HCT116 (cell line): ENCODE results near the gene TRPM4. TPM values are rescaled to one million over a fixed set of nuclear protein-coding genes. Genes with fewer than 3 reads are reported as not detected.

Source experiments
- ATAC-seq: fragments of 200-7000 bp; cut with Tn5 transposase; 2 replicates; pipeline ENCODE4 v1.9.1; 2020; ENCODE audit warnings: mild to moderate bottlenecking, moderate library complexity
- BruUV-seq: library from RNA; stranded (reverse); fragments of 400-500 nt; replicated peaks from 2 replicates; lab custom pipeline; 2021; lab: Mats Ljungman, UMichigan
- CTCF ChIA-PET: fragments of 300-600 bp; sonication (Branson Sonifier 250); formaldehyde crosslinking; loops from one replicate; lab custom pipeline; 2021; ENCODE audit warnings: antibody characterized with exemption; lab: Charles Lee
- POLR2A ChIA-PET: fragments of 300-600, 350-600 bp; sonication (Branson Sonifier 250); formaldehyde crosslinking; loops from one replicate; lab custom pipeline; 2021; ENCODE audit warnings: antibody characterized with exemption; lab: Charles Lee
- RAD21 ChIA-PET, 2 experiments: fragments of 300-600 bp; sonication (Branson Sonifier 250); formaldehyde crosslinking; loops; one replicate each; lab custom pipeline; 2023; ENCODE audit warnings: low total read pairs in 2 of 2; ENCODE audit not compliant: uncharacterized antibody in 2 of 2, unreplicated experiment in 2 of 2, low non-redundant PET in 1 of 2; lab: Charles Lee
- DNase-seq: peaks from one replicate; pipeline ENCODE4 v3.0.0-alpha.2; 2010; ENCODE audit warnings: low read depth, low spot score
- H2AFZ ChIP-seq: fragments of 200-600 bp; shearing (Covaris generic), sonication (generic); 2 replicates; pipeline ENCODE4 v1.6.1; 2017; ENCODE audit warnings: low read depth, mixed run types, mixed read lengths, antibody characterized with exemption, low read length; ENCODE audit not compliant: poor library complexity, severe bottlenecking
- H3K27ac ChIP-seq: 2 replicates; pipeline ENCODE4 v1.5.1; 2012; ENCODE audit warnings: low read depth, low read length
- H3K27me3 ChIP-seq: fragments of 200-600 bp; sonication (generic); 2 replicates; pipeline ENCODE4 v1.6.1; 2016; ENCODE audit warnings: mixed run types, low read length, mixed read lengths; ENCODE audit not compliant: insufficient read depth
- H3K36me3 ChIP-seq, 2 experiments: fragments of 200-500 bp in 1 of 2; fragments of 200-600 bp in 1 of 2; sonication (Bioruptor generic) in 1 of 2; sonication (generic) in 1 of 2; 2 replicates each; pipeline versions ENCODE4 v1.5.1 to v1.6.1; 2014 to 2016; ENCODE audit warnings: low read length in 2 of 2, inconsistent platforms in 1 of 2, mixed read lengths in 1 of 2, mixed run types in 1 of 2; ENCODE audit not compliant: insufficient read depth in 2 of 2, control insufficient read depth in 1 of 2
- H3K4me1 ChIP-seq, 2 experiments: fragments of 200-600 bp in 1 of 2; sonication (generic) in 1 of 2; 2 replicates each; pipeline versions ENCODE4 v1.5.1 to v1.6.1; 2012 to 2017; ENCODE audit warnings: low read length in 2 of 2, inconsistent platforms in 1 of 2, mild to moderate bottlenecking in 1 of 2, mixed read lengths in 1 of 2, mixed run types in 1 of 2, moderate library complexity in 1 of 2; ENCODE audit not compliant: insufficient read depth in 2 of 2, control insufficient read depth in 1 of 2
- H3K4me2 ChIP-seq: fragments of 200-600 bp; sonication (generic); 2 replicates; pipeline ENCODE4 v1.6.1; 2017; ENCODE audit warnings: mixed run types, low read length, mixed read lengths
- H3K4me3 ChIP-seq, 2 experiments: fragments of 200-600 bp in 1 of 2; sonication (generic) in 1 of 2; replicated peaks in 1 of 2; 2 replicates each; pipeline ENCODE4 v1.5.1; 2011 to 2016; ENCODE audit warnings: low read length in 2 of 2, control low read depth in 1 of 2, low read depth in 1 of 2, mild to moderate bottlenecking in 1 of 2, mixed read lengths in 1 of 2, mixed run types in 1 of 2
- H3K79me2 ChIP-seq: fragments of 200-600 bp; sonication (generic); 2 replicates; pipeline ENCODE4 v1.6.1; 2017; ENCODE audit warnings: mild to moderate bottlenecking, mixed run types, low read length, moderate library complexity, mixed read lengths; ENCODE audit not compliant: insufficient read depth
- H3K9ac ChIP-seq: fragments of 200-600 bp; sonication (generic); 2 replicates; pipeline ENCODE4 v1.6.1; 2016; ENCODE audit warnings: low read length, mixed read lengths
- H3K9me2 ChIP-seq: fragments of 200-600 bp; sonication (generic), shearing (Covaris generic); 2 replicates; pipeline ENCODE4 v1.6.1; 2017; ENCODE audit warnings: mixed run types, mild to moderate bottlenecking, moderate library complexity; ENCODE audit not compliant: insufficient read depth
- H3K9me3 ChIP-seq, 2 experiments: fragments of 200-500 bp in 1 of 2; fragments of 200-600 bp in 1 of 2; sonication (Bioruptor generic) in 1 of 2; sonication (generic) in 1 of 2; 2 replicates each; pipeline ENCODE4 v1.6.1; 2014 to 2017; ENCODE audit warnings: low read length in 2 of 2, mixed read lengths in 2 of 2, inconsistent platforms in 1 of 2, low read depth in 1 of 2, mild to moderate bottlenecking in 1 of 2, mixed run types in 1 of 2, moderate library complexity in 1 of 2; ENCODE audit not compliant: control insufficient read depth in 1 of 2, insufficient read depth in 1 of 2
- H4K20me1 ChIP-seq: fragments of 200-600 bp; sonication (generic), shearing (Covaris generic); 2 replicates; pipeline ENCODE4 v1.6.1; 2017; ENCODE audit warnings: mixed run types, mild to moderate bottlenecking, moderate library complexity; ENCODE audit not compliant: insufficient read depth
- CEBPB ChIP-seq: IDR thresholded peaks from 2 replicates; pipeline ENCODE4 v1.6.1; 2012; ENCODE audit warnings: low read depth
- EGR1 ChIP-seq: IDR thresholded peaks from 2 replicates; pipeline ENCODE4 v1.6.1; 2012; ENCODE audit warnings: low read depth
- ELF1 ChIP-seq: IDR thresholded peaks from 2 replicates; pipeline ENCODE4 v1.6.1; 2012; ENCODE audit warnings: low read depth, borderline replicate concordance
- EZH2 ChIP-seq: fragments of 200-600 bp; sonication (generic); IDR thresholded peaks from 2 replicates; pipeline ENCODE4 v1.6.1; 2017; ENCODE audit warnings: antibody characterized with exemption, mixed run types
- EZH2phosphoT487 ChIP-seq: fragments of 200-600 bp; IDR thresholded peaks from 2 replicates; pipeline ENCODE4 v1.6.1; 2018; ENCODE audit warnings: antibody characterized with exemption, borderline replicate concordance
- JUND ChIP-seq: IDR thresholded peaks from 2 replicates; pipeline ENCODE4 v1.6.1; 2012
- SIN3A ChIP-seq: IDR thresholded peaks from 2 replicates; pipeline ENCODE4 v1.6.1; 2012; ENCODE audit warnings: low read depth
- SP1 ChIP-seq: IDR thresholded peaks from 2 replicates; pipeline ENCODE4 v1.6.1; 2012; ENCODE audit warnings: low read depth
- TCF7L2 ChIP-seq: IDR thresholded peaks from 2 replicates; pipeline ENCODE4 v1.7.0; 2011; ENCODE audit warnings: borderline replicate concordance, inconsistent platforms; ENCODE audit not compliant: insufficient read depth, insufficient read length; ENCODE audit errors: extremely low read depth
- YY1 ChIP-seq: IDR thresholded peaks from 2 replicates; pipeline ENCODE4 v1.6.1; 2011; ENCODE audit warnings: low read length, low read depth, moderate library complexity, mild to moderate bottlenecking; ENCODE audit not compliant: insufficient replicate concordance; ENCODE audit errors: extremely low read depth
- ZFX ChIP-seq: fragments of 450-650 bp; IDR thresholded peaks from 2 replicates; pipeline ENCODE4 v1.6.1; 2017
- intact Hi-C: fragments of 100-400 bp; cut with micrococcal nuclease; formaldehyde crosslinking; loops from 2 replicates; pipeline ENCODE4 v1.10.0; 2022
- total RNA-seq: library from RNA; stranded (reverse); gene quantifications from one replicate; pipeline ENCODE4 v1.2.1, GENCODE V29; 2021; ENCODE audit not compliant: unreplicated experiment
- TF ChIP-seq, protein P1 (sequence below): IDR thresholded peaks from 2 replicates; pipeline ENCODE4 v1.6.1; 2011; ENCODE audit warnings: mild to moderate bottlenecking, low read length, moderate library complexity; ENCODE audit not compliant: insufficient replicate concordance; ENCODE audit errors: extremely low read depth
- TF ChIP-seq, protein P2 (sequence below): IDR thresholded peaks from 2 replicates; pipeline ENCODE4 v1.6.1; 2012

The TRPM4 gene
- total RNA-seq, 1 experiment from 2014 or later: 44.2 TPM

DNA sequence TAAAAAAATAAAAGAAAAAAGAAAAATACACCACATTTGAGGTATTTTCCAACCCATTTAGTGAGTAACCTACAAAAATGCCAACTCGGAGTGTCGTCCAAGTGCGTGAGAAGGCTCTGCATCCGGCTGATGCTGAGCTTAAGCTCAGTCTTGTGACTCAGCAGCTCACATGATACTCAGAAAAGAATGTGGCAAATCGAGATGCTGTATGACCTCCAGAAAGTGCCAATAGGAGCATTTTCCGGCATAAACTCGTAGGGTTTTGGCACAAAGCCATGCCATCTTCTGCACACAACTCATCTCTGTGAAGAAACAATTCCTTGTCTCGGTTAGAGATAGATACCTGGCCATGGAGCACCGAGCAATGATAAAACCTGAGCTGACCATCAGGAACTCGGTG is 58.5 kb downstream of the TRPM4 start:
- Histone ChIP-seq H3K4me1 (no peaks in the 10 kb centered on the region), H3K4me2 (no peak overlapping the region), H3K4me3 (no peak overlapping the region), H3K36me3 (peaks cover 0 to 4% of the 10 kb centered on the region in 2 experiments; a peak in 2 of 4 replicates), H2AFZ (no peak overlapping the region), H4K20me1 (no peaks in the 10 kb centered on the region), H3K27ac (no peak overlapping the region), H3K79me2 (no peaks in the 10 kb centered on the region), H3K27me3 (no peaks in the 10 kb centered on the region), H3K9me3 (no peaks in the 10 kb centered on the region), H3K9ac (no peak overlapping the region), H3K9me2 (no peaks in the 10 kb centered on the region)
- intact Hi-C loops: no loop called here
- TF ChIP-seq, protein P1, sequence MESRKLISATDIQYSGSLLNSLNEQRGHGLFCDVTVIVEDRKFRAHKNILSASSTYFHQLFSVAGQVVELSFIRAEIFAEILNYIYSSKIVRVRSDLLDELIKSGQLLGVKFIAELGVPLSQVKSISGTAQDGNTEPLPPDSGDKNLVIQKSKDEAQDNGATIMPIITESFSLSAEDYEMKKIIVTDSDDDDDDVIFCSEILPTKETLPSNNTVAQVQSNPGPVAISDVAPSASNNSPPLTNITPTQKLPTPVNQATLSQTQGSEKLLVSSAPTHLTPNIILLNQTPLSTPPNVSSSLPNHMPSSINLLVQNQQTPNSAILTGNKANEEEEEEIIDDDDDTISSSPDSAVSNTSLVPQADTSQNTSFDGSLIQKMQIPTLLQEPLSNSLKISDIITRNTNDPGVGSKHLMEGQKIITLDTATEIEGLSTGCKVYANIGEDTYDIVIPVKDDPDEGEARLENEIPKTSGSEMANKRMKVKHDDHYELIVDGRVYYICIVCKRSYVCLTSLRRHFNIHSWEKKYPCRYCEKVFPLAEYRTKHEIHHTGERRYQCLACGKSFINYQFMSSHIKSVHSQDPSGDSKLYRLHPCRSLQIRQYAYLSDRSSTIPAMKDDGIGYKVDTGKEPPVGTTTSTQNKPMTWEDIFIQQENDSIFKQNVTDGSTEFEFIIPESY: no peak
- TF ChIP-seq CEBPB (no peak), TCF7L2 (no peak), JUND (no peak), ELF1 (no peak), EZH2phosphoT487 (no peak), SP1 (no peak), EZH2 (no peak), EGR1 (no peak), SIN3A (no peak), ZFX (no peak), YY1 (no peak)
- TF ChIP-seq, protein P2, sequence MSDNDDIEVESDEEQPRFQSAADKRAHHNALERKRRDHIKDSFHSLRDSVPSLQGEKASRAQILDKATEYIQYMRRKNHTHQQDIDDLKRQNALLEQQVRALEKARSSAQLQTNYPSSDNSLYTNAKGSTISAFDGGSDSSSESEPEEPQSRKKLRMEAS: no peak
- ChIA-PET POLR2A (no interaction called here), CTCF (interaction anchor here (0.7 to 2.1 kb wide), 5 partner anchors 9 to 223 kb away, joined by 3 to 5 read pairs (median 3); partner anchors contain the start of genes GYS1 and RUVBL2), RAD21 (no interaction called here)
- ATAC-seq (no peak), DNase-seq (no peak)
- TSS peak; percentile 26 for BruUV-seq
